Measurements from ENCODE around the gene TCEAL9.
"Not testable (repeated sequence)": the region's sequence is repeated elsewhere in the genome, so short reads cannot be mapped to it uniquely, and the experiment has no call there.

Gene TCEAL9

GRCh38 chrX:103359605-103360004 is 3.3 kb downstream of the TCEAL9 start:
- not testable (repeated sequence) for H4K91ac ChIP-seq (ENCODE audit: low read depth, low read length); H2BK12ac ChIP-seq (ENCODE audit: low read length); H3K4me1 ChIP-seq (ENCODE audit: control insufficient read depth in 1 of 2, insufficient read depth in 2 of 2, low read length in 2 of 2); H3K4me2 ChIP-seq (ENCODE audit: low read length); H2AFZ ChIP-seq (ENCODE audit: insufficient read depth, low read length, poor library complexity); H3K79me2 ChIP-seq (ENCODE audit: control insufficient read depth, insufficient read depth, low read length, poor library complexity); H3K14ac ChIP-seq (ENCODE audit: low read length); H2BK120ac ChIP-seq (ENCODE audit: insufficient read depth, low read length, poor library complexity); H2AK5ac ChIP-seq (ENCODE audit: low read length); H3K27me3 ChIP-seq (ENCODE audit: insufficient read depth, low read length); H3K4me3 ChIP-seq (ENCODE audit: low read depth, low read length); H3K18ac ChIP-seq (ENCODE audit: low read length); H3K36me3 ChIP-seq (ENCODE audit: control insufficient read depth in 1 of 2, insufficient read depth in 2 of 2, low read length in 2 of 2); H4K12ac ChIP-seq (ENCODE audit: low read depth, low read length); H3K27ac ChIP-seq (ENCODE audit: low read depth, low read length); H3K23ac ChIP-seq (ENCODE audit: low read length); H3K79me1 ChIP-seq (ENCODE audit: low read length); H4K8ac ChIP-seq (ENCODE audit: low read depth, low read length); H2BK5ac ChIP-seq (ENCODE audit: low read depth, low read length, poor library complexity); H3K4ac ChIP-seq (ENCODE audit: low read depth, low read length); H3K9ac ChIP-seq (ENCODE audit: low read length); H3K9me3 ChIP-seq (ENCODE audit: insufficient read depth, low read depth, low read length)
- peak in 1 of 2 donors; percentile 36 for DNase-seq
- no CpG with 5 or more reads among the region's 3 CpGs for WGBS (ENCODE audit: extremely low coverage, insufficient coverage, insufficient read length)

- no peak overlapping the region for H3K18ac ChIP-seq (ENCODE audit: low read length)
- no peak overlapping the region for H2AK5ac ChIP-seq (ENCODE audit: low read length)
- H2BK5ac ChIP-seq (ENCODE audit: low read depth, low read length, poor library complexity) = peak overlapping the region; percentile 56
- H2BK120ac ChIP-seq (ENCODE audit: insufficient read depth, low read length, poor library complexity) = no peak overlapping the region
- DNase-seq = no peak
- H3K27ac ChIP-seq (ENCODE audit: low read depth, low read length) = peak overlapping the region; percentile 9
- peak overlapping the region; percentile 18 for H2BK12ac ChIP-seq (ENCODE audit: low read length)
- H3K14ac ChIP-seq (ENCODE audit: low read length) = no peak overlapping the region
- H4K8ac ChIP-seq (ENCODE audit: low read depth, low read length) = no peak overlapping the region
- no peak overlapping the region for H2AFZ ChIP-seq (ENCODE audit: insufficient read depth, low read length, poor library complexity)
- no peaks in the 10 kb centered on the region for H3K27me3 ChIP-seq (ENCODE audit: insufficient read depth, low read length)
- no CpG with 5 or more reads among the region's 2 CpGs for WGBS (ENCODE audit: extremely low coverage, insufficient coverage, insufficient read length)
- no peaks in the 10 kb centered on the region for H3K36me3 ChIP-seq (ENCODE audit: control insufficient read depth in 1 of 2, insufficient read depth in 2 of 2, low read length in 2 of 2)
- no peak overlapping the region for H3K23ac ChIP-seq (ENCODE audit: low read length)
- H3K4me2 ChIP-seq (ENCODE audit: low read length) = no peak overlapping the region
- H3K4me1 ChIP-seq (ENCODE audit: control insufficient read depth in 1 of 2, insufficient read depth in 2 of 2, low read length in 2 of 2) = no peaks in the 10 kb centered on the region
- H3K9ac ChIP-seq (ENCODE audit: low read length) = no peak overlapping the region
- H3K9me3 ChIP-seq (ENCODE audit: insufficient read depth, low read depth, low read length) = no peaks in the 10 kb centered on the region
- H3K79me1 ChIP-seq (ENCODE audit: low read length) = peaks cover 9% of the 10 kb centered on the region
- H3K79me2 ChIP-seq (ENCODE audit: control insufficient read depth, insufficient read depth, low read length, poor library complexity) = peaks cover 7% of the 10 kb centered on the region
- H4K91ac ChIP-seq (ENCODE audit: low read depth, low read length) = peak overlapping the region; percentile 0
- no peak overlapping the region for H3K4ac ChIP-seq (ENCODE audit: low read depth, low read length)
- H4K12ac ChIP-seq (ENCODE audit: low read depth, low read length) = no peak overlapping the region
- H3K4me3 ChIP-seq (ENCODE audit: low read depth, low read length) = no peak overlapping the region
These were observed 3.8 kb downstream of the TCEAL9 start for GRCh38 chrX:103360092-103360491.

GRCh38 chrX:103360916-103361315 is 4.6 kb downstream of the TCEAL9 start:
- Histone ChIP-seq H2BK5ac (ENCODE audit: low read depth, low read length, poor library complexity) (no peak overlapping the region), H3K4me2 (ENCODE audit: low read length) (no peak overlapping the region), H4K12ac (ENCODE audit: low read depth, low read length) (no peak overlapping the region), H3K4ac (ENCODE audit: low read depth, low read length) (no peak overlapping the region), H3K18ac (ENCODE audit: low read length) (no peak overlapping the region), H3K79me2 (ENCODE audit: control insufficient read depth, insufficient read depth, low read length, poor library complexity) (peaks cover 7% of the 10 kb centered on the region), H3K36me3 (ENCODE audit: control insufficient read depth in 1 of 2, insufficient read depth in 2 of 2, low read length in 2 of 2) (no peaks in the 10 kb centered on the region), H2BK12ac (ENCODE audit: low read length) (no peak overlapping the region), H3K14ac (ENCODE audit: low read length) (no peak overlapping the region), H4K91ac (ENCODE audit: low read depth, low read length) (no peak overlapping the region), H4K8ac (ENCODE audit: low read depth, low read length) (no peak overlapping the region), H3K9ac (ENCODE audit: low read length) (no peak overlapping the region), H3K27ac (ENCODE audit: low read depth, low read length) (no peak overlapping the region), H2AK5ac (ENCODE audit: low read length) (no peak overlapping the region), H3K4me1 (ENCODE audit: control insufficient read depth in 1 of 2, insufficient read depth in 2 of 2, low read length in 2 of 2) (no peaks in the 10 kb centered on the region), H2AFZ (ENCODE audit: insufficient read depth, low read length, poor library complexity) (no peak overlapping the region), H2BK120ac (ENCODE audit: insufficient read depth, low read length, poor library complexity) (no peak overlapping the region), H3K27me3 (ENCODE audit: insufficient read depth, low read length) (no peaks in the 10 kb centered on the region), H3K79me1 (ENCODE audit: low read length) (peaks cover 9% of the 10 kb centered on the region), H3K4me3 (ENCODE audit: low read depth, low read length) (no peak overlapping the region), H3K9me3 (ENCODE audit: insufficient read depth, low read depth, low read length) (no peaks in the 10 kb centered on the region), H3K23ac (ENCODE audit: low read length) (no peak overlapping the region)
- DNase-seq = no peak
- WGBS (ENCODE audit: extremely low coverage, insufficient coverage, insufficient read length) = no CpG with 5 or more reads among the region's 2 CpGs

- peaks cover 3% of the 10 kb centered on the region for H3K79me1 ChIP-seq (ENCODE audit: low read length)
- no peak overlapping the region for H3K14ac ChIP-seq (ENCODE audit: low read length)
- no peak overlapping the region for H4K12ac ChIP-seq (ENCODE audit: low read depth, low read length)
- no peak overlapping the region for H3K4me2 ChIP-seq (ENCODE audit: low read length)
- H2BK12ac ChIP-seq (ENCODE audit: low read length) = no peak overlapping the region
- H3K79me2 ChIP-seq (ENCODE audit: control insufficient read depth, insufficient read depth, low read length, poor library complexity) = peaks cover 2% of the 10 kb centered on the region
- H3K9me3 ChIP-seq (ENCODE audit: insufficient read depth, low read depth, low read length) = no peaks in the 10 kb centered on the region
- H3K4me1 ChIP-seq (ENCODE audit: control insufficient read depth in 1 of 2, insufficient read depth in 2 of 2, low read length in 2 of 2) = no peaks in the 10 kb centered on the region
- H3K27ac ChIP-seq (ENCODE audit: low read depth, low read length) = no peak overlapping the region
- H3K18ac ChIP-seq (ENCODE audit: low read length) = no peak overlapping the region
- H3K27me3 ChIP-seq (ENCODE audit: insufficient read depth, low read length) = no peaks in the 10 kb centered on the region
- H2BK5ac ChIP-seq (ENCODE audit: low read depth, low read length, poor library complexity) = no peak overlapping the region
- H3K36me3 ChIP-seq (ENCODE audit: control insufficient read depth in 1 of 2, insufficient read depth in 2 of 2, low read length in 2 of 2) = no peaks in the 10 kb centered on the region
- H2AFZ ChIP-seq (ENCODE audit: insufficient read depth, low read length, poor library complexity) = no peak overlapping the region
- no peak overlapping the region for H3K23ac ChIP-seq (ENCODE audit: low read length)
- DNase-seq = peak in 1 of 2 donors; percentile 3
- no peak overlapping the region for H3K4me3 ChIP-seq (ENCODE audit: low read depth, low read length)
- WGBS (ENCODE audit: extremely low coverage, insufficient coverage, insufficient read length) = no CpG with 5 or more reads among the region's 1 CpG
- no peak overlapping the region for H2AK5ac ChIP-seq (ENCODE audit: low read length)
- H4K8ac ChIP-seq (ENCODE audit: low read depth, low read length) = no peak overlapping the region
- H3K9ac ChIP-seq (ENCODE audit: low read length) = no peak overlapping the region
- no peak overlapping the region for H2BK120ac ChIP-seq (ENCODE audit: insufficient read depth, low read length, poor library complexity)
- H4K91ac ChIP-seq (ENCODE audit: low read depth, low read length) = no peak overlapping the region
- no peak overlapping the region for H3K4ac ChIP-seq (ENCODE audit: low read depth, low read length)
These were observed 5.5 kb downstream of the TCEAL9 start for GRCh38 chrX:103361798-103362197.

All from trophoblast cell (in vitro differentiated cells and primary cell).